A549 (cell line): Measurements from ENCODE around the gene MYOF. TPM values are rescaled to one million over a fixed set of nuclear protein-coding genes. Genes with fewer than 3 reads are reported as not detected.
A peak's percentile ranks its signal among the peaks of the same experiment; 100 is the strongest.

Source experiments
- ATAC-seq, 2 experiments: fragments of 200-7000 bp in 1 of 2; fragments of >200 bp in 1 of 2; cut with Nextera tagmentation in 1 of 2; cut with Tn5 transposase in 1 of 2; 3 replicates each; pipeline versions ENCODE4 v1.8.0 to v1.9.1; 2018 to 2020; ENCODE audit warnings: mild to moderate bottlenecking in 1 of 2, moderate library complexity in 1 of 2
- CTCF ChIA-PET: fragments of 300-600 bp; sonication (Branson Sonifier 250); formaldehyde crosslinking; extraction: SDS; loops from one replicate; lab custom pipeline; 2021; ENCODE audit warnings: antibody characterized with exemption, inconsistent platforms; lab: Yijun Ruan, JAX
- POLR2A ChIA-PET: fragments of 350-600 bp; formaldehyde crosslinking; extraction: SDS; loops from one replicate; lab custom pipeline; 2021; ENCODE audit warnings: antibody characterized with exemption, inconsistent platforms; lab: Yijun Ruan, JAX
- DNase-seq, 2 experiments: peaks; one replicate each; pipeline versions ENCODE4 v3.0.0 to v3.0.0-alpha.2; 2011 to 2016; ENCODE audit warnings: low read depth in 1 of 2, low spot score in 1 of 2
- FAIRE-seq: peaks from 2 replicates; lab custom pipeline; 2011; peaks lifted over from hg19 to GRCh38; lab: Jason Lieb, UNC
- H3K27ac ChIP-seq, 2 experiments: fragments of >200 bp; sonication (Bioruptor Twin); formaldehyde crosslinking; 3 replicates each; pipeline ENCODE4 v1.5.1; 2016 to 2017
- H3K4me1 ChIP-seq: fragments of >200 bp; sonication (Bioruptor Twin); formaldehyde crosslinking; 3 replicates; pipeline ENCODE4 v1.6.1; 2016
- H3K4me2 ChIP-seq: fragments of >200 bp; sonication (Bioruptor Twin); formaldehyde crosslinking; 3 replicates; pipeline ENCODE4 v1.6.1; 2016
- H3K4me3 ChIP-seq: fragments of >200 bp; sonication (Bioruptor Twin); formaldehyde crosslinking; 3 replicates; pipeline ENCODE4 v1.5.1; 2016
- H3K9me3 ChIP-seq: fragments of >200 bp; sonication (Bioruptor Twin); formaldehyde crosslinking; 3 replicates; pipeline ENCODE4 v1.6.1; 2016
- ATOH8 ChIP-seq: fragments of 250-450 bp; sonication (Bioruptor Pico); IDR thresholded peaks from 2 replicates; pipeline ENCODE4 v1.5.0; 2020; ENCODE audit warnings: low read depth, mild to moderate bottlenecking, moderate library complexity
- BHLHE40 ChIP-seq: IDR thresholded peaks from 2 replicates; pipeline ENCODE4 v1.6.1; 2012; ENCODE audit warnings: low read depth, low read length, inconsistent platforms
- CHD2 ChIP-seq: fragments of 150-350 bp; IDR thresholded peaks from 2 replicates; pipeline ENCODE4 v1.6.1; 2014; ENCODE audit warnings: low read length; ENCODE audit not compliant: partially characterized antibody
- CTCF ChIP-seq: fragments of >200 bp; sonication (Bioruptor Twin); formaldehyde crosslinking; IDR thresholded peaks from 3 replicates; pipeline ENCODE4 v1.5.1; 2016
- E2F6 ChIP-seq: IDR thresholded peaks from 2 replicates; pipeline ENCODE4 v1.6.1; 2012; ENCODE audit warnings: low read depth, borderline replicate concordance
- EHF ChIP-seq: fragments of 250-450 bp; sonication (Bioruptor Pico); IDR thresholded peaks from 2 replicates; pipeline ENCODE4 v1.5.0; 2020; ENCODE audit warnings: mild to moderate bottlenecking
- EHMT2 ChIP-seq: fragments of 200-600 bp; sonication (generic); IDR thresholded peaks from 2 replicates; pipeline ENCODE4 v1.6.1; 2016; ENCODE audit warnings: antibody characterized with exemption, low read depth, mild to moderate bottlenecking, moderate library complexity
- ELK1 ChIP-seq: fragments of 150-350 bp; IDR thresholded peaks from 2 replicates; pipeline ENCODE4 v1.6.1; 2014; ENCODE audit warnings: low read depth, mild to moderate bottlenecking, low read length
- EP300 ChIP-seq, 2 experiments: fragments of >200 bp; sonication (Bioruptor Twin); formaldehyde crosslinking; IDR thresholded peaks; 2 replicates in 1 of 2; 3 replicates in 1 of 2; pipeline ENCODE4 v1.6.1; 2016 to 2017
- ESRRA ChIP-seq: fragments of 150-350 bp; IDR thresholded peaks from 2 replicates; pipeline ENCODE4 v1.6.1; 2014; ENCODE audit warnings: mild to moderate bottlenecking, low read length, borderline replicate concordance
- HOXB13 ChIP-seq: fragments of 250-450 bp; sonication (Bioruptor Pico); IDR thresholded peaks from 2 replicates; pipeline ENCODE4 v1.5.0; 2020; ENCODE audit warnings: low read depth, mild to moderate bottlenecking, moderate library complexity
- KDM1A ChIP-seq: fragments of 200-600 bp; sonication (generic); IDR thresholded peaks from 2 replicates; pipeline ENCODE4 v1.6.1; 2016; ENCODE audit warnings: low read depth, mild to moderate bottlenecking
- MAFK ChIP-seq: fragments of 450-650 bp; IDR thresholded peaks from 2 replicates; pipeline ENCODE4 v1.6.1; 2014; ENCODE audit not compliant: partially characterized antibody
- MAZ ChIP-seq: fragments of 150-350 bp; IDR thresholded peaks from 2 replicates; pipeline ENCODE4 v1.6.1; 2014; ENCODE audit warnings: antibody characterized with exemption, low read depth, low read length, borderline replicate concordance
- NPAS2 ChIP-seq: fragments of 250-450 bp; sonication (Bioruptor Pico); IDR thresholded peaks from 2 replicates; pipeline ENCODE4 v1.8.0; 2022; ENCODE audit warnings: mild to moderate bottlenecking, moderate library complexity, borderline replicate concordance
- POLR2A ChIP-seq: IDR thresholded peaks from 2 replicates; pipeline ENCODE4 v1.6.1; 2012; ENCODE audit warnings: mild to moderate bottlenecking, low read length
- POLR2AphosphoS2 ChIP-seq: conservative IDR thresholded peaks from 2 replicates; pipeline ENCODE4 v1.6.1; 2012; ENCODE audit warnings: low read length, improper control_type of control experiment, inconsistent platforms
- RAD21 ChIP-seq, 2 experiments: fragments of >200 bp in 1 of 2; sonication (Bioruptor Twin) in 1 of 2; formaldehyde crosslinking in 1 of 2; IDR thresholded peaks in 1 of 2; conservative IDR thresholded peaks in 1 of 2; 2 replicates in 1 of 2; 3 replicates in 1 of 2; pipeline ENCODE4 v1.6.1; 2012 to 2018; ENCODE audit warnings: inconsistent platforms in 1 of 2
- RARB ChIP-seq: fragments of 250-450 bp; sonication (Bioruptor Pico); IDR thresholded peaks from 2 replicates; pipeline ENCODE4 v1.8.0; 2021; ENCODE audit warnings: mild to moderate bottlenecking, moderate library complexity
- SMC3 ChIP-seq: fragments of >200 bp; sonication (Bioruptor Twin); formaldehyde crosslinking; IDR thresholded peaks from 3 replicates; pipeline ENCODE4 v1.6.1; 2018; ENCODE audit warnings: inconsistent platforms
- TFCP2L1 ChIP-seq: fragments of 250-450 bp; sonication (Bioruptor Pico); IDR thresholded peaks from 2 replicates; pipeline ENCODE4 v1.5.0; 2021; ENCODE audit warnings: mild to moderate bottlenecking
- TP53 ChIP-seq: fragments of 250-450 bp; sonication (Bioruptor Pico); IDR thresholded peaks from 2 replicates; pipeline ENCODE4 v1.5.0; 2021; ENCODE audit warnings: mild to moderate bottlenecking, moderate library complexity
- USF2 ChIP-seq: fragments of 450-650 bp; IDR thresholded peaks from 2 replicates; pipeline ENCODE4 v1.6.1; 2014; ENCODE audit warnings: antibody characterized with exemption
- ZSCAN20 ChIP-seq: fragments of 250-450 bp; sonication (Bioruptor Pico); IDR thresholded peaks from 2 replicates; pipeline ENCODE4 v1.8.0; 2022; ENCODE audit warnings: mild to moderate bottlenecking, moderate library complexity
- WGBS: methylation state at CpG from one replicate; pipeline ENCODE4 v1.1.6; 2017; ENCODE audit errors: missing lambda C conversion rate; 5-methylcytosine and 5-hydroxymethylcytosine counted together
- polyA plus RNA-seq, 4 experiments: library from polyadenylated mRNA; depleted of rRNA in 3 of 4; stranded (reverse); fragments of >200 nt; fragmentation: RNase III in 1 of 4; extraction: RNeasy Plus Mini Kit Qiagen cat#74134 plus additional on column Dnase treatment in 1 of 4; gene quantifications; 2 replicates in 3 of 4; 3 replicates in 1 of 4; pipeline ENCODE4 v1.2.3, GENCODE V29; 2011 to 2017

MYOF gene
- polyA plus RNA-seq, 2 of the 4 experiments (the other 2 are of a cell fraction), result 190 to 265 TPM

GRCh38 chr10:93352638-93353383 lies 129.3 kb downstream of the MYOF start:
- DNase-seq, result peak; percentile 38 to 44
- 68% methylated on average over 6 of the region's 6 CpGs for WGBS
- peak in 1 of 2 experiments; percentile 58; a peak in 3 of 6 replicates for ATAC-seq

GRCh38 chr10:93346694-93347093 lies 135.4 kb downstream of the MYOF start:
- H3K27ac ChIP-seq, result no peak overlapping the region
- TF ChIP-seq EHMT2 (no peak), POLR2AphosphoS2 (no peak), ZSCAN20 (CRISPR knock-in tag) (no peak), MAFK (no peak), TP53 (CRISPR knock-in tag) (no peak), EP300 (IDR thresholded peaks at IDR 0.05) (no peak), TFCP2L1 (CRISPR knock-in tag) (no peak)
- FAIRE-seq, result no peak
- H3K4me2 ChIP-seq, result no peak overlapping the region
- no peak overlapping the region for H3K4me3 ChIP-seq
- ATAC-seq, result no peak
- ChIA-PET POLR2A (no interaction called here), CTCF (interaction anchor here (0.9 to 2.5 kb wide), 3 partner anchors 11 to 266 kb away, joined by 3 to 8 read pairs (median 7); no protein-coding TSS in a partner anchor)
- no peaks in the 10 kb centered on the region; the same call in 2 of the 3 replicates for H3K4me1 ChIP-seq
- no peaks in the 10 kb centered on the region for H3K9me3 ChIP-seq
- 77% methylated on average over 4 of the region's 4 CpGs for WGBS
- DNase-seq, result no peak

More at GRCh38 chr10:93352638-93353383, 129.3 kb downstream of the MYOF start:
- Histone ChIP-seq H3K27ac (no peak overlapping the region), H3K4me3 (no peak overlapping the region), H3K4me2 (no peak overlapping the region), H3K4me1 (no peaks in the 10 kb centered on the region), H3K9me3 (no peaks in the 10 kb centered on the region)
- TF ChIP-seq CTCF, result peak; percentile 86
- TF ChIP-seq HOXB13 (CRISPR knock-in tag), result no peak
- TF ChIP-seq ATOH8 (CRISPR knock-in tag), result no peak
- TF ChIP-seq USF2, result no peak
- no peak for TF ChIP-seq EHF (CRISPR knock-in tag)
- TF ChIP-seq RAD21 (conservative IDR thresholded peaks at IDR 0.05 in 1 of 2, IDR thresholded peaks at IDR 0.05 in 1 of 2), result peak; percentile 49 to 58
- TF ChIP-seq SMC3, result peak; percentile 54
- POLR2A ChIA-PET, result no interaction called here
- CTCF ChIA-PET, result interaction anchor here (0.6 to 14.0 kb wide), 59 partner anchors 9 to 469 kb away, joined by 3 to 150 read pairs (median 4); partner anchors contain the start of genes CEP55, CYP26A1 and MYOF
- no peak for FAIRE-seq

GRCh38 chr10:93346108-93346507 lies 136.0 kb downstream of the MYOF start:
- Histone ChIP-seq H3K27ac (no peak overlapping the region), H3K4me2 (no peak overlapping the region), H3K9me3 (no peaks in the 10 kb centered on the region), H3K4me1 (no peaks in the 10 kb centered on the region; the same call in 2 of the 3 replicates), H3K4me3 (no peak overlapping the region)
- POLR2A ChIA-PET, result no interaction called here
- no peak for DNase-seq
- WGBS, result 88% methylated on average over 3 of the region's 3 CpGs
- CTCF ChIA-PET, result interaction anchor here (0.9 to 2.5 kb wide), 3 partner anchors 12 to 266 kb away, joined by 3 to 8 read pairs (median 7); no protein-coding TSS in a partner anchor
- FAIRE-seq, result no peak
- no peak for ATAC-seq
- TF ChIP-seq E2F6 (no peak), EHF (CRISPR knock-in tag) (no peak), SMC3 (no peak), ZSCAN20 (CRISPR knock-in tag) (no peak), POLR2A (no peak), CTCF (no peak), ESRRA (no peak), MAZ (no peak), BHLHE40 (no peak), EHMT2 (no peak), KDM1A (no peak), NPAS2 (CRISPR knock-in tag) (no peak), CHD2 (no peak), RARB (no peak), ELK1 (no peak)
